Smooth muscle cell (in vitro differentiated cells): ENCODE data around the gene MEF2A. TPM values are rescaled to one million over a fixed set of nuclear protein-coding genes. Genes with fewer than 3 reads are reported as not detected.

Experiments used
- DNase-seq: peaks from one replicate; lab custom pipeline; 2025; ENCODE audit not compliant: unreplicated experiment; lab: John Stamatoyannopoulos, UW
- H2AFZ ChIP-seq: fragments of 200-600 bp; sonication (generic); 2 replicates; pipeline ENCODE4 v1.6.0; 2016; ENCODE audit warnings: antibody characterized with exemption, low read depth, mild to moderate bottlenecking
- H3F3A ChIP-seq: fragments of 200-600 bp; sonication (generic); 2 replicates; pipeline ENCODE4 v1.6.0; 2017; ENCODE audit warnings: antibody characterized with exemption, low read depth
- H3K27ac ChIP-seq: fragments of 200-600 bp; sonication (generic); 2 replicates; pipeline ENCODE4 v1.5.1; 2016; ENCODE audit warnings: low read depth, mild to moderate bottlenecking
- H3K27me3 ChIP-seq: fragments of 200-600 bp; sonication (generic); 2 replicates; pipeline ENCODE4 v1.6.1; 2016; ENCODE audit warnings: low read depth, mild to moderate bottlenecking
- H3K36me3 ChIP-seq: fragments of 200-600 bp; sonication (generic); 2 replicates; pipeline ENCODE4 v1.5.1; 2016; ENCODE audit warnings: low read depth
- H3K4me1 ChIP-seq: fragments of 200-600 bp; sonication (generic); 2 replicates; pipeline ENCODE4 v1.5.1; 2016; ENCODE audit warnings: low read depth
- H3K4me2 ChIP-seq: fragments of 200-600 bp; sonication (generic); 2 replicates; pipeline ENCODE4 v1.6.0; 2016; ENCODE audit warnings: mild to moderate bottlenecking
- H3K4me3 ChIP-seq: fragments of 200-600 bp; sonication (generic); 2 replicates; pipeline ENCODE4 v1.5.1; 2016; ENCODE audit warnings: mild to moderate bottlenecking
- H3K79me2 ChIP-seq: fragments of 200-600 bp; sonication (generic); 2 replicates; pipeline ENCODE4 v1.6.0; 2016; ENCODE audit warnings: low read depth, mild to moderate bottlenecking
- H3K9ac ChIP-seq: fragments of 200-600 bp; sonication (generic); 2 replicates; pipeline ENCODE4 v1.6.0; 2016; ENCODE audit warnings: low read depth
- H3K9me3 ChIP-seq: fragments of 200-600 bp; sonication (generic); replicated peaks from 2 replicates; pipeline ENCODE4 v1.5.1; 2016; ENCODE audit warnings: low read depth
- H4K20me1 ChIP-seq: fragments of 200-600 bp; sonication (generic); 2 replicates; pipeline ENCODE4 v1.6.0; 2016; ENCODE audit warnings: low read depth
- CTCF ChIP-seq: fragments of 200-600 bp; sonication (generic); IDR thresholded peaks from 2 replicates; pipeline ENCODE4 v1.5.1; 2017; ENCODE audit warnings: borderline replicate concordance, mild to moderate bottlenecking, antibody characterized with exemption; ENCODE audit not compliant: insufficient read depth, poor library complexity, severe bottlenecking
- WGBS: methylation state at CpG from one replicate; pipeline ENCODE4 v1.1.7; 2016; ENCODE audit warnings: low lambda C conversion rate; 5-methylcytosine and 5-hydroxymethylcytosine counted together
- polyA plus RNA-seq: library from polyadenylated mRNA; unstranded; fragments of >200 nt; fragmentation: Nextera tagmentation; extraction: Ambion mirVana; gene quantifications from 2 replicates; pipeline ENCODE4 v1.2.1, GENCODE V29; 2016
- total RNA-seq: library from RNA; depleted of rRNA; stranded (reverse); fragments of >200 nt; gene quantifications from 2 replicates; pipeline ENCODE4 v1.2.3, GENCODE V29; 2014

MEF2A gene
- total and polyA plus RNA-seq, 2 experiments from 2014 or later: 12.3 to 75.8 TPM

- no peak overlapping the region for H3K4me3 ChIP-seq
- peaks cover 8% of the 10 kb centered on the region for H3K36me3 ChIP-seq
- H3K4me2 ChIP-seq: no peak overlapping the region
- no peak overlapping the region for H3K27ac ChIP-seq
- WGBS: 94% methylated on average over 19 of the region's 19 CpGs
- H3F3A ChIP-seq: peaks cover 6% of the 10 kb centered on the region
- no peaks in the 10 kb centered on the region for H3K79me2 ChIP-seq
- H3K9ac ChIP-seq: no peak overlapping the region
- no peaks in the 10 kb centered on the region for H3K27me3 ChIP-seq
- H2AFZ ChIP-seq: no peak overlapping the region
- peaks cover 4% of the 10 kb centered on the region for H3K4me1 ChIP-seq
- TF ChIP-seq CTCF: no peak
- no peaks in the 10 kb centered on the region for H3K9me3 ChIP-seq
- H4K20me1 ChIP-seq: peaks cover 24% of the 10 kb centered on the region
- no peak for DNase-seq
Observed at GRCh38 chr15:99717161-99718009, 151.6 kb downstream of the MEF2A start.

- no peak overlapping the region for H3K9ac ChIP-seq
- peaks cover 6% of the 10 kb centered on the region for H3F3A ChIP-seq
- TF ChIP-seq CTCF: no peak
- peaks cover 4% of the 10 kb centered on the region for H3K4me1 ChIP-seq
- H3K36me3 ChIP-seq: peaks cover 3% of the 10 kb centered on the region
- H3K4me3 ChIP-seq: no peak overlapping the region
- 92% methylated on average over 4 of the region's 4 CpGs for WGBS
- H3K27ac ChIP-seq: no peak overlapping the region
- no peaks in the 10 kb centered on the region for H3K79me2 ChIP-seq
- H3K9me3 ChIP-seq: no peaks in the 10 kb centered on the region
- H4K20me1 ChIP-seq: peaks cover 24% of the 10 kb centered on the region
- H2AFZ ChIP-seq: no peak overlapping the region
- no peak overlapping the region for H3K4me2 ChIP-seq
- no peak for DNase-seq
- no peaks in the 10 kb centered on the region for H3K27me3 ChIP-seq
Observed at GRCh38 chr15:99718421-99718820, 152.6 kb downstream of the MEF2A start.

GRCh38 chr15:99719096-99719541 lies 153.3 kb downstream of the MEF2A start:
- Histone ChIP-seq H3K36me3 (no peaks in the 10 kb centered on the region), H3K4me3 (no peak overlapping the region), H3K4me2 (peak overlapping the region; percentile 62), H3K9me3 (no peaks in the 10 kb centered on the region), H3F3A (peaks cover 6% of the 10 kb centered on the region), H3K27ac (no peak overlapping the region), H3K4me1 (peaks cover 4% of the 10 kb centered on the region), H3K9ac (no peak overlapping the region), H3K27me3 (no peaks in the 10 kb centered on the region), H2AFZ (no peak overlapping the region), H3K79me2 (no peaks in the 10 kb centered on the region), H4K20me1 (peaks cover 24% of the 10 kb centered on the region)
- no peak for DNase-seq
- no peak for TF ChIP-seq CTCF
- 49% methylated on average over 5 of the region's 5 CpGs for WGBS
